GM18517 (cell line): Measurements from ENCODE around the gene VAV2.
"Not testable (repeated sequence)": the region's sequence is repeated elsewhere in the genome, so short reads cannot be mapped to it uniquely, and the experiment has no call there.

Source experiments
- ATAC-seq: cut with Tn5 transposase; IDR thresholded peaks from one replicate; pipeline ENCODE4 v1.9.1; 2021; ENCODE audit warnings: mild to moderate bottlenecking, moderate library complexity; ENCODE audit not compliant: unreplicated experiment

The VAV2 gene

GRCh38 chr9:133998915-133999595 is 6.9 kb upstream of the VAV2 start:
- ATAC-seq, result no peak

DNA sequence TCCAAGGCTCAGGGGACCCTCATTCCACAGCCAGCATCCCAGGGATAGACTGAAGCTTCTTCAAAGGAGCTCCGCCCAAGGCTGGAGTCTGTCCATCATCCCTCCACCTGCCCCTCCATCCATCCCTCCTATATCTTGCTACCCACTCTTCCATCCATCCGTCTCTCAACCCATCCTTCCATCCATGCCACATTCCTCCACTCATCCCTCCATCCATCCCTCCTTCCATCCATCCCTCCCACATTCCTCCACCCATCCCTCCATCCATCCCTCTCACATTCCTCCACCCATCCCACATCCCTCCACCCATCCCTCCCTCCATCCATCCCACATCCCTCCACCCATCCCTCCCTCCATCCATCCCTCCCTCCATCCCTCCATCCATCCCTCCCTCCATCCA is 5.5 kb upstream of the VAV2 start:
- no peak for ATAC-seq

GRCh38 chr9:133996531-133997520 is 4.7 kb upstream of the VAV2 start:
- no peak for ATAC-seq

DNA sequence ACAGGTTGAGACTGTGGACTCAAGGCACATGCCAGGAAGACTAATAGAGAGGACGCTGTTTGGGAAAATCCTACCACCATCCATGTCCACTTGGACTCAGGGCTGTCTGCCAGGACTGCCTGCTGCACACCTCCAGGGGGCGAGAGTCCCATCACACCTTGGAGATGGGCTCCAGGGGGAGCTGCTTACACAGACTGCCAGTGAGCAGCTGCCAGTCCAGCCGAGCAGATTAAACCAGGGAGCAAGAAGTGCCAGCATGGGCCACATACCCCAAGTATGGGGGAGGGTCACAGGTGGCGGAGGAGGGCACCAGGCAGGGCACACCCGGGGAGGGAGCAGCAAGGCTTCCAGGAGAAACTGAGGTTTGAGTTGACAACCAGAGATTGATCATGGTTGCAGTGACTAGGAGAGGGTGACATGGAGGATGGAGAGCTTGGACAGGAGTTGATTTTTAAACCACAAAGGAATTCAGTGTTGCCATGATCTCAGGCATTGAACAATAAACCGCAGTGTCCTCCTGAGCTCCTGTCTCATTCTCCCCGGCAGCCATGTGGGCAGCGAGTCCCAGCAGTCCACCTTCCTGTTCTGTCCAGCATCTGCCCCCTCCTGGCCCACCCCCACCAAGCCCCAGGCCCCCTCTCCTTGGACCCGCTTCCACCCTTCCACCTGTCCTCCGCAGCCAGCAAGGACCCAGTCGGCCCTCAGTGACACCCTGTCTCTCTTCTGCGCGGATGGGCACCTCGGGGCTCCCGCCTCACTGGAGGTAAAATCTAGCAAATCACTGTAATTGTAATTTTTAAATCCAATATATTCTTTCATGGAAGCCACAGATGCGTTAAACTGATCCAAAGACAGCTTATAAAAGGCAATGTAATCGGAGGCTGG is 3.1 kb upstream of the VAV2 start:
- no peak for ATAC-seq

GRCh38 chr9:133994353-133995011 is 2.4 kb upstream of the VAV2 start:
- no peak for ATAC-seq

DNA sequence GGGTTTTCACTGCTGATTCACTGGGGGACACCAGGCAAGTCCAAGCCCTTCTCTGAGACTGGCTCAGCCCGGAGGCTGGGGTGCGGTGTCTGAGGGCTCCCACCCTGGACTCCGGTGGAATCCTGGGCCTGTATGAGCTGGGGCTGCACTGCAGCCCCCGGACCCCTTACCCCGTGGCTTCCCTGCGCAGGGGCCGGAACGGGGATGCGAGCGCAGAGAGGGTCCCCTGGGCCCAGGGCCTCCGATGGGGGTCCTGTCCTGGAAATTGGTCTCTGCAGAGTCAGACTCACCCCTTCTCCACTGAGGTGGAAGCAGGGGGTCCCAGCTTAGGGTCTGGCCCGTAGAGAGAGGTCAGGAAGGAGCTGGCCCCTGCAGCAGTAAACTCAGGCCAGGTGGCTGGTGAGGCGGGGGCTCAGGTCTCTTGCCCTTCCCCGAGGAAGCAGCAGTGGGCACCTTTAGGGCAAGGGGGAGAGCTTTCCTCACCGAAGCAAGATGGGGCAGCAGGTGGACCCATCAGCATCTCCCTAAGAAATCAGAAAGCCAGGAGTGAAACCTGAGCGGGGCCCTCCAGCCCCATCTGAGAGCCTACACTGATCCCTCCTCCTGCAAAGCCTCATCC is 1.6 kb upstream of the VAV2 start:
- ATAC-seq, result no peak

DNA sequence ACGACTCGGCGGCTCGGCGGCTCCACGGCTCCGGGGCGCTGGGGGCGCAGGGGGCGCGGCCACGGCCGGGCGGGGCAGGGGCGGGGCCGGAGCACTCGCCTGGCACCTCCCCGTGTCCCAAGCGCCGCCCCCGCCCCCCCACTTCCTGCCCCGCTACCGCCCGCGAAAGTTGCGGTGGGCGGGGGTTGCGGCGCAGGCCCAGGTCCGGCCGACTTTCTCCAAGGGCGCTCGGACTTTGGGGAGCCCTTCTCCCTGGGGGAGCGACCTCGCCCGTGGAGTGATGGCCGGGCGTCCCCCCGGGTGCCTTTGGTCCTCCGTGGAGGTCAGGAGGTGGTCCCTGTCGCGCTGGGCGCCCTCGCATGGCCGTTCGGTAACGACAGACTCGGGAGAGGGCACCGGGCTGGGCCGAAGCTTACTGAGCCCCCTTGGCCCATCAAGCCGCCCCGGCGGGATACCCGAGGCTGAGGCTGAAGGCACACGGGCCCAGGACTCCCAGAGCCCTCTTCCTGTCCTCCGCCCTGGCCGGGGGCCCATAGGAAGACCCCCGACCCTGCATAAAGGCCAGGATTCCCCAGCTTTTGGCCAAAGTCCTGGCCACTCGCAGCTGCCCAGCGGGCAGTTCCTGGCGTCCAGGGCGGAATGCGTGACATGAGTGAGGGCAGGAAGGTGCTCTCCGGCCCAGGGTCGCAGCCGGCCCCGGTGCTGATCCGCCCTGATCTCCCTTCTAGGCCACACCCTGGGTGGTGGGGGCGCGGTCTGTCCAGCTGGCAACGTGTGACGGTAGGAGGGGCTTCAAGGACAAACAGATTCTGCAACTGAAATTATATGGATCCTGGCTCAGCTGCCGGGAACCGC is 883 bp upstream of the VAV2 start:
- ATAC-seq, result peak; percentile 31

DNA sequence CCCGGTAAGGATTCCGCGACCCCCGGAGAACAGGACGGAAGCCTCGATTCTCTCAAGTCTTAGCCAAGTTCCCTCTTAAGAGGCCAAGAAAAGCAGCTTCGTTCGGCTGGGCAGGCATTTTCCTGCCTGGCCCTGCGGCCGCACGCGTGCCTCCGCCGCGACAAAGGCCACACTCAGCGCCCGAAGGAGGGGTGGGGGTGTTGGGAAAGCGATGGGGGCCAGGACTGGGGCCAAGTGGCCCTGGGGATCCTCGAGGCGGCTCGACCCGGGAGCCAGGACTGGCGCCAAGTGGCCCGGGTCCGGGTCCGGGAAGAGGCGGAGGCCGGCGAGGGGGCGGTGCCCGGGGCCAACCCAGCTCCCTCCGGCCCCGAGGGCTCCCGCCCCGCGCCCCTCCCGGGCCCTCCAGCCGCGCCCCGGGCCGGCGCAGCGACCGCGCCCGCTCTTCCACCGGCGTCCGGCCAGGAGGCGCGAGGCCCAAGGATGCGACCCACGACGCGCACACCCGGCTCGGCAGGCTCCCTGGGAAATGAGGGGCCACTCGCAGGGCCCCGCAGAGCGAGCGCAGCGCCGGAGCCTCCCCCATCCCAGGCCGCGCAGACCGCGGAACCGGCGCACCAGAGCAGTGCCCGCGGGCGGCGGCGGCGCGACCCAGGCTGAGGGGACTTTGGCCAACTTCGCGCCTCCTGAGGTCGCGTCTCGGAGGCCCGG is 756 bp downstream of the VAV2 start:
- no peak for ATAC-seq

DNA sequence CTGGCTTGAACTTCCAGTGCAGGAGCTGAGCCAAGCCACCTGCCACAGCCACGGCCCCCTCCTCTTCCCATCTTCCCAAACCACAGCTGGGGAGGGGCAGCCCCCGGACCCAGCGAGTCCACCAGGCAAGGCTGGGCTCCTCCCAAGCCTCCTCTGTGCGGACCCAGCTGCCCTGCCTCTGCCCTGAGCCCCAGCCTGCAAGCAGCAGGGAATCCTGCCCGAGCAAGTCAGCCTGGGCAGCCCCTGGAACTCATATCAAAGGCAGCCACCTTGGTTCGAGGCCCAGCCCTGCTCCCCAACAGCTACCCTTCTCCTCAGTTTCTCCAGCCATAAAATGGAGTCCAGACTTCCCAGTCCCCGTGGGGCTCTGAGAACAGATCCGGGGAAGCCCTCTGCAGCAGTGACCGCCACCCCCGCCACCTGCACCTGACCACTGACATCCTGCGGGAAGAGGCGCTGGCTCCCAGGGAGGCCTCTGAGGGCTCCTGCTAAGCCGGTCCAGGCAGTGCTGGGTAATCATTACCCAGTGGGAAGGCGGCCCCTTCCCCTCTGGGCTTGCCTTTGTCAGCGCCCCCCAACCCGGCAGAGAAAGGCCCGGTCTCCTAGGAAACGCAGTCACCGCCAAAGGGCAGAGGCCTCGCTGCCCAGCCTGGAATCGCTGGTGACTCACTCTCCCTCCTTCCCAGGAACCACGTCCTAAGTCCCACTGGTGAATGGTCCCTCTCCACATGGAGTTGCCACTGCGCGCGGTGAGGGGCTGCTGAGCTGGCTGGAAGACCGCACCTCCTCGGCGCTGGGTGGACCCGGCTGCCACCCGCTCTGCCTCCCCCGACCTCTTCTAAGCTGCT is 1.5 kb downstream of the VAV2 start:
- no peak for ATAC-seq

GRCh38 chr9:133989625-133990365 is 2.3 kb downstream of the VAV2 start:
- ATAC-seq, result no peak

DNA sequence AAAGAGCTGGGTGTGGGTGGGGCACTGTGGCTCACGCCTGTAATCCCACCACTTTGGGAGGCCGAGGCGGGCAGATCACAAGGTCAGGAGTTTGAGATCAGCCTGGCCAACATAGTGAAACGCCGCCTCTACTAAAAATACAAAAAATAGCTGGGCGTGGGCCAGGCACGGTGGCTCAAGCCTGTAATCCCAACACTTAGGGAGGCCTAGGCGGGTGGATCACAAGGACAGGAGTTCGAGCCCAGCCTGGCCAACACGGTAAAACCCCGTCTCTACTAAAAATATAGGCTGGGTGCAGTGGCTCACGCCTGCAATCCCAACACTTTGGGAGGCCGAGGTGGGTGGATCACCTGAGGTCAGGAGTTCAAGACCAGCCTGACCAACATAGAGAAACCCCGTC is 3.4 kb downstream of the VAV2 start:
- ATAC-seq, result not testable (repeated sequence)

DNA sequence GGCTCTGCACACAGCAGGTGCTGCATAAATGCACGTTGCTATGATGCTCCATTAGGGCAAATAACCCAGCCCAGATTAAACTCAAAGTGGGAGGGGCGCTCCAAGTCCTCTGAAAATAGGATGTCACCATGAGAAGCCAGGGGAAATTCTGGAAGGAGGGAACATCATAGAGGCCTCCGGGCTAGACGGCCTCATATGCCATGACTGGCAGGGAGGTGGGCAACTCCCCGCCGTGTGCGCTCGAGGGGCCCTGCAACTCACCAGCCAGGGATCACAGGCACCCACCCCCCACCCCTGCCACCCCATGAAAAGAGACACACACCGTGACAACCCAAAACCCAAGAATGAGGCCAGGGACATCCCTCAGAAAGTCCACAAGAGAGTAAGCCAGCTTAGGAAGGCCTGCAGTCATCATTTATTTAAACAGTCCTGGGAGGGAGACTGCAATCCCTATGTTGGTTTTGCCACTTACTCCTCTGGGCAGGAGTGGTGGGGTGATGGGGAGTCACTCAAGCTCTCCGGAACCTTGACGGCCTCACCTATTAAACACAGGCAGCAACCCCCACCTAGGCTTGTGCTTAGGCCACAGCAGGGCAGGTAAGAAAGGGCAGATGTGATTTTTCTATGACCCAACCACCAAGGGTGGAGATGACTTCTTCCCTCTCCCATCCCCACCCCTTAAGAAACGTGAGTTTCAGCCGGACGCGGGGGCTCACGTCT is 4.0 kb downstream of the VAV2 start:
- ATAC-seq, result no peak

- ATAC-seq, result no peak
Measured at GRCh38 chr9:133987446-133987788, 4.7 kb downstream of the VAV2 start.

DNA sequence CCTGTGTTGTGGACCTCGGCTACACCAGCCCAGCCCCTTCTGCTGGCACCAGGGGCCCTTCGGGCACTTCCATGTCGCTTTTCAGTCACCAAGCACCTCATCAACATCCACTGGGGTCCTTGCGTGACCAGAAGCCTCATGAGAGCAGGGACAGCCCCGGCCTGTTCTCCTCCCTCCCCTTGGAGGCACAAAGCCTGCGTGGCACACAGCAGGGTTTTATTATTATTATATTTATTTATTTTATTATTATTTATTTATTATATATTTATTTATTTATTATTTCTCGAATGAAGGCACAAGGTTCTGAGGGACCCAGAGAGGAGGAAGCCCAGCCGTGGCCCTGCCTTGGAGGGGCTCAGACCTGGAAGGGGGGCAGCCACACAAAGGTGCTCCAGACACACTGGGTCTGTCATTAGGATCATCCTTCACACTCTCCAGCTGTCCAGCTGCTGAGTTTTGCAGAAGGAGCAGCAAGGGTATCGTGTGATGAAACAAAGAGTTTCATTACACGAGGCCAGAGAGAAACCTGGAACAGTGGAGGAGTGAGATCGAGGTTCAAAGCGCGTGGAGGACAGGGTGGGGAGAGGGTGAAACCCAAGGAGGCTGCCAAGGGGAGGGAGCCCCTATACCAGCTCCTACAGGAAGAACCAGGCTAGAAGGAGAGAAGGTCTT is 5.2 kb downstream of the VAV2 start:
- ATAC-seq, result no peak

DNA sequence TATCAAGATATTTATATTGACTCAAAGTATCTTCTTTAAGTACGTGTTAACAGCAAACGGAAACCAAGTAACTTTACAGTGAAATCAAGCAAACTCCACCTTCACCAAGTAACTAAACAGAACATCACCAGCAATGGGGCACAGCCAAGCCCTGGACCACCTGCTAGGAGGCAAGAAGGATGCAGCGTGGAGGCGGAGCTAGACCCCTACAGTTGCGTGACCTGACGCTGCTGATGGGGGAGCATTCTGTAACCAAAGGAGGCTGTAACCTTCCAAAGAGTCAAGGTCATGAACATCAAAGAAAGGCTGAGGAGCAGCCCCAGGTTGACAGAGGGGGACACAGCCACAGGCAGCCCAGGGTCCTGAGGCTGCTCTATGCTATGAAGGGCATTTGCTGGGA is 6.1 kb downstream of the VAV2 start:
- no peak for ATAC-seq
